CD4-positive, alpha-beta T cell (primary cell): Measurements from ENCODE around the gene PTPRD. TPM values are rescaled to one million over a fixed set of nuclear protein-coding genes. Genes with fewer than 3 reads are reported as not detected.

Source experiments
- ATAC-seq: fragments of 200-7000 bp; cut with Tn5 transposase; one replicate; pipeline ENCODE4 v1.10.0; 2022; ENCODE audit warnings: mild to moderate bottlenecking; ENCODE audit not compliant: poor library complexity
- CTCF ChIA-PET: fragments of 350-600 bp; sonication (Branson Sonifier 250); formaldehyde crosslinking; loops from one replicate; lab custom pipeline; 2021; ENCODE audit warnings: antibody characterized with exemption, inconsistent platforms; lab: Charles Lee
- POLR2A ChIA-PET: fragments of 350-600 bp; sonication (Branson Sonifier 250); formaldehyde crosslinking; loops from one replicate; lab custom pipeline; 2021; ENCODE audit warnings: antibody characterized with exemption, inconsistent platforms; lab: Charles Lee
- DNase-seq, 14 experiments: peaks; one replicate each; pipeline ENCODE4 v3.0.0-alpha.2; 2013 to 2020; ENCODE audit warnings: mixed read lengths in 2 of 14
- H3K27ac ChIP-seq, 2 donors: one replicate each; pipeline versions ENCODE4 v1.5.1 to v1.7.0; 2013; ENCODE audit warnings: low read length in 2 of 2, low read depth in 1 of 2, mild to moderate bottlenecking in 1 of 2
- H3K27me3 ChIP-seq, 2 experiments: 1 replicate in 1 of 2; 2 replicates in 1 of 2; pipeline versions ENCODE4 v1.6.1 to v1.7.0; 2013; ENCODE audit warnings: low read length in 2 of 2, control low read depth in 1 of 2, mild to moderate bottlenecking in 1 of 2, moderate library complexity in 1 of 2; ENCODE audit not compliant: insufficient read depth in 2 of 2, control insufficient read depth in 1 of 2
- H3K36me3 ChIP-seq: one replicate; pipeline ENCODE4 v1.6.1; 2013; ENCODE audit warnings: low read length, control low read depth; ENCODE audit not compliant: insufficient read depth
- H3K4me1 ChIP-seq: one replicate; pipeline ENCODE4 v1.6.1; 2013; ENCODE audit warnings: low read length, control low read depth; ENCODE audit not compliant: insufficient read depth
- H3K4me3 ChIP-seq: one replicate; pipeline ENCODE4 v1.5.1; 2013; ENCODE audit warnings: mild to moderate bottlenecking, low read length, moderate library complexity
- H3K9me3 ChIP-seq, 2 experiments: 1 replicate in 1 of 2; 2 replicates in 1 of 2; pipeline versions ENCODE4 v1.6.1 to v1.7.0; 2013; ENCODE audit warnings: low read length in 2 of 2, mild to moderate bottlenecking in 2 of 2, control low read depth in 1 of 2, moderate library complexity in 1 of 2; ENCODE audit not compliant: control insufficient read depth in 1 of 2, insufficient read depth in 1 of 2
- H3K27ac Mint-ChIP-seq: one replicate; pipeline ENCODE4 v1.8.0; 2020; ENCODE audit warnings: mixed read lengths
- H3K27me3 Mint-ChIP-seq: one replicate; pipeline ENCODE4 v1.8.0; 2021; ENCODE audit warnings: mixed read lengths
- H3K36me3 Mint-ChIP-seq: one replicate; pipeline ENCODE4 v1.8.0; 2021; ENCODE audit warnings: low read depth, mixed read lengths
- H3K4me1 Mint-ChIP-seq: one replicate; pipeline ENCODE4 v1.8.0; 2021; ENCODE audit warnings: low read depth, mixed read lengths
- H3K4me3 Mint-ChIP-seq: one replicate; pipeline ENCODE4 v1.8.0; 2020; ENCODE audit warnings: mild to moderate bottlenecking, mixed read lengths
- H3K9me3 Mint-ChIP-seq: one replicate; pipeline ENCODE4 v1.8.0; 2020; ENCODE audit warnings: mixed read lengths
- intact Hi-C, 2 experiments: fragments of 100-400 bp; cut with DNase I in 1 of 2; cut with micrococcal nuclease in 1 of 2; formaldehyde crosslinking; loops; one replicate each; pipeline versions ENCODE4 v1.15.1 to v1.9.0; 2023 to 2025; cut with DNase I, micrococcal nuclease
- total RNA-seq, 174 experiments: library from RNA in 2 of 174; stranded (reverse) in 2 of 174; gene quantifications; one replicate each; pipeline ENCODE4 v1.2.3 and lab custom pipeline; 2021 to 2026
- TF ChIP-seq, protein P1 (sequence below): fragments of 200-600 bp; IDR thresholded peaks from one replicate; pipeline ENCODE4 v1.8.0; 2022; ENCODE audit warnings: antibody characterized with exemption, mild to moderate bottlenecking

The PTPRD gene
- total RNA-seq, 2 experiments from 2014 or later, result not detected

- Mint-ChIP-seq H3K4me1 (no peaks in the 10 kb centered on the region), H3K9me3 (no peaks in the 10 kb centered on the region), H3K27ac (no peak overlapping the region), H3K36me3 (no peaks in the 10 kb centered on the region), H3K27me3 (no peaks in the 10 kb centered on the region), H3K4me3 (no peak overlapping the region)
- intact Hi-C loops, result no loop called here
- H3K4me1 ChIP-seq, result no peaks in the 10 kb centered on the region
- no peaks in the 10 kb centered on the region for H3K27me3 ChIP-seq
- no peak for ATAC-seq
- ChIA-PET POLR2A (no interaction called here), CTCF (no interaction called here)
- no peak overlapping the region for H3K4me3 ChIP-seq
- H3K27ac ChIP-seq, result no peak overlapping the region
- TF ChIP-seq, protein P1, sequence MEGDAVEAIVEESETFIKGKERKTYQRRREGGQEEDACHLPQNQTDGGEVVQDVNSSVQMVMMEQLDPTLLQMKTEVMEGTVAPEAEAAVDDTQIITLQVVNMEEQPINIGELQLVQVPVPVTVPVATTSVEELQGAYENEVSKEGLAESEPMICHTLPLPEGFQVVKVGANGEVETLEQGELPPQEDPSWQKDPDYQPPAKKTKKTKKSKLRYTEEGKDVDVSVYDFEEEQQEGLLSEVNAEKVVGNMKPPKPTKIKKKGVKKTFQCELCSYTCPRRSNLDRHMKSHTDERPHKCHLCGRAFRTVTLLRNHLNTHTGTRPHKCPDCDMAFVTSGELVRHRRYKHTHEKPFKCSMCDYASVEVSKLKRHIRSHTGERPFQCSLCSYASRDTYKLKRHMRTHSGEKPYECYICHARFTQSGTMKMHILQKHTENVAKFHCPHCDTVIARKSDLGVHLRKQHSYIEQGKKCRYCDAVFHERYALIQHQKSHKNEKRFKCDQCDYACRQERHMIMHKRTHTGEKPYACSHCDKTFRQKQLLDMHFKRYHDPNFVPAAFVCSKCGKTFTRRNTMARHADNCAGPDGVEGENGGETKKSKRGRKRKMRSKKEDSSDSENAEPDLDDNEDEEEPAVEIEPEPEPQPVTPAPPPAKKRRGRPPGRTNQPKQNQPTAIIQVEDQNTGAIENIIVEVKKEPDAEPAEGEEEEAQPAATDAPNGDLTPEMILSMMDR, result no peak
- no peaks in the 10 kb centered on the region for H3K36me3 ChIP-seq
- no peak for DNase-seq
- no peaks in the 10 kb centered on the region for H3K9me3 ChIP-seq
These were observed 1222.9 kb downstream of the PTPRD start for GRCh38 chr9:9389904-9390303.

DNA sequence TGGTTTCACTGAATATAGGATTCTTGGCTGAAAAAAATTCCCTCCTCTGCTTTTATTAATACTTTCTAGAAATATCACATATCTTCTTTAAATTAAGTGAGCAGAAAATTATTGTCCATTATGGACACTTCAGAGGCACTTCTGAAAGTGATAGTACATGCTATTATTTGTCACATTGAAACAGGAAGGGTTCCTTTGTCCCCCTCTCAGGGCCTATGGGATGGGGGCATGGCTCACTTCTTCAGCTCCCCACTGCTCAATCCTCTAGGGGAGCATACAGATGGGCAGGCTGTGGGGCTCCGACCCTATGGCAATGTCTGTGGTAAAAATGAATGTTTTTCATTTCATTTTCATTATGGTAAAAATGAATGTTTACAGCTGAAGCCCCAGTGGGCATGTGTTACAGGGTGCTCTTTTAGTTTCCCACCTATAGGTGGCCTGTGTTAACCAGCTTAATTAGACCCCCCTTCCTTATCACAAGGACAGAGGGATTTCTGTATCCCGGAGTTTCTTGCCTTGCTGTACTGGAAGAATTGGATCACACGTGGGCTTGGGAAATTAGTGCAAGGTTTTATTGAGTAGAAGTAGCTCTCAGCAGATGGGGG is 1225.2 kb downstream of the PTPRD start:
- no peak overlapping the region for H3K27ac Mint-ChIP-seq
- no peaks in the 10 kb centered on the region for H3K27me3 Mint-ChIP-seq
- Histone ChIP-seq H3K36me3 (no peaks in the 10 kb centered on the region), H3K27ac (no peak overlapping the region), H3K4me3 (no peak overlapping the region), H3K27me3 (no peaks in the 10 kb centered on the region), H3K9me3 (no peaks in the 10 kb centered on the region), H3K4me1 (no peaks in the 10 kb centered on the region)
- TF ChIP-seq, protein P1, result no peak
- H3K36me3 Mint-ChIP-seq, result no peaks in the 10 kb centered on the region
- ATAC-seq (no peak), DNase-seq (no peak)
- intact Hi-C loops, result no loop called here
- ChIA-PET POLR2A (no interaction called here), CTCF (no interaction called here)
- H3K9me3 Mint-ChIP-seq, result no peaks in the 10 kb centered on the region
- no peak overlapping the region for H3K4me3 Mint-ChIP-seq
- no peaks in the 10 kb centered on the region for H3K4me1 Mint-ChIP-seq

DNA sequence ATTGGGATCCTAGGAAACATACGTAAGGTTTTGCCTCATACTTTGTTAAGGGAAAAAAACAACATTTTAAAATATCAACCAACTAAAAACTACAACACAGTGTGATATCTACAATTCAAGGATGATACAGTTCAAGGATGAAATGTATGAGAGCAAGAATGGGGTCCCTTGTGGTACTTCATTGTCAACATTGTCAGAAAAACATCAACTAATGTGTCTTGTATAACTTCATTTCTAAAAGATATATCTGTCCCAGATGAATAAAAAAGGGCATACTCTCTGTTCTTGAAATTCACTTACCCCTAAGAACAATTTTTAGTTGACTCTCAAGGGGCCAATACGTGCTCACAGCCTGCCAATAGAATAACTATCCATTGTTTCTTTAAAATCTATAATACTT is 1250.5 kb downstream of the PTPRD start:
- ATAC-seq (no peak), DNase-seq (no peak)
- Mint-ChIP-seq H3K27me3 (no peaks in the 10 kb centered on the region), H3K27ac (no peak overlapping the region), H3K4me3 (no peak overlapping the region), H3K36me3 (no peaks in the 10 kb centered on the region), H3K4me1 (no peaks in the 10 kb centered on the region), H3K9me3 (no peaks in the 10 kb centered on the region)
- H3K4me1 ChIP-seq, result no peaks in the 10 kb centered on the region
- ChIA-PET POLR2A (no interaction called here), CTCF (interaction anchor here (1.2 kb wide), 1 partner anchor 15 kb away, joined by 3 read pairs; no protein-coding TSS in a partner anchor)
- TF ChIP-seq, protein P1, result no peak
- no peaks in the 10 kb centered on the region for H3K36me3 ChIP-seq
- no peaks in the 10 kb centered on the region for H3K27me3 ChIP-seq
- intact Hi-C loops, result no loop called here
- no peaks in the 10 kb centered on the region for H3K9me3 ChIP-seq
- H3K27ac ChIP-seq, result no peak overlapping the region
- no peak overlapping the region for H3K4me3 ChIP-seq
